RCC 7860 (cell line): Measurements from ENCODE around the gene CMSS1.

Experiments used
- DNase-seq: peaks from one replicate; pipeline ENCODE4 v3.0.0-alpha.2; 2015; ENCODE audit warnings: low spot score
- FAIRE-seq: peaks from 2 replicates; lab custom pipeline; 2012; peaks lifted over from hg19 to GRCh38; lab: Jason Lieb, UNC

The CMSS1 gene

DNA sequence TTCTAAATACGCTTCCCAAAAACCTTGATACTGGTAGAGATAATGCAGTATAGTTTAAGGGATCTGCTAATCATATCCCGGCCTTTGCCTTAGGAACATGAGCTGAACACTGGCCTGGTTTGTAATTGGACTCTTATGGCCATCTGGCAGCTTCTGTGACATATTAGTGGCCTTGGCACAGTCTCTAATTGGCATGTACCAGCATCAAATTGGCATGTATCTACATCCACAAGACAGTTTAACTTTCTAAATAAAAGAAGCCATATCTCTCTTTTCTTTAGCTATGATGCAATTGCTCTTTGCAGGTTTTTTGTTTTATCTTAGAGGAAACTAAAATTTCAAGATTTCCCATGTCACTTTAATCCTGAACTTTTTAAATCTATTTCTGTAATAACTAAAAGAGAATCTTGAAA is 341.3 kb downstream of the CMSS1 start:
- FAIRE-seq: no peak
- no peak for DNase-seq

- no peak for FAIRE-seq
- DNase-seq: no peak
Measured at GRCh38 chr3:100159331-100160153, 341.9 kb downstream of the CMSS1 start.

DNA sequence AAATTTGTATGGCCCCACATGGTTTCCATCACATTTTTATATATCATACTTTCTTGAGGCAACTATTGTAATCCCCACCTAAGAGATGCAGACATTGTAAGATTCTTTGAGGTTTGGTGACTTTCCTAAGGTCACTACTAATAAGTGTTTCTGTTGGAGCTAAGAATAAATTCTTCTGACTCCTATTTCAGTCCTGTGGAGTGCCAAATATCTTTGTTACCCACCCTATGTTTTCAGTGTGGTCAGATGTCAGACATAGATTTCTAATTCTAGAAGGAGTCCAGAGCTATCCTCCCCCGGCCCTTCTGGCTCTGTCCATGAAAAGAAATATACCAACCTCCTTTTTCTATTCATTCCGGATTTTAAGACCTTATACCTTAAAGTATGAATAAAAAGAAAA is 342.9 kb downstream of the CMSS1 start:
- DNase-seq (no peak), FAIRE-seq (no peak)

DNA sequence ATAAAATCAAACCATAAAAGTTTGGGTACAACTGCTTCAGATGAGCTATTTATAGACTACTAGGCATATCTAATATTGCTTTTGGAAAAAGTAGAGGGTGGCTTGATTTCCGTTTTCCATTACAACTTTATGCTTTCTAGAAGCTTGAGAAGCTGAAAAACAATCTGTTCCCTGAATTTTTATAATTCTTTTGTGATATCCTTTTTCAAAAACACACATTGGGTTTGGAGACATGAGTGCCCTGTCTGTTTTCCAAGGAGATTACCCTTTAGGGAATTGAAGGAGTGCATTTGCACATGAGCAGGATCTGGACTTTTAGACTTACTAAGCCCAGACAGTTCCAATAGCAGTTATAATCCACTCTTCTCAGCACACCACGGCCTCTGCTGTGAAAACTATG is 346.1 kb downstream of the CMSS1 start:
- no peak for FAIRE-seq
- no peak for DNase-seq

DNA sequence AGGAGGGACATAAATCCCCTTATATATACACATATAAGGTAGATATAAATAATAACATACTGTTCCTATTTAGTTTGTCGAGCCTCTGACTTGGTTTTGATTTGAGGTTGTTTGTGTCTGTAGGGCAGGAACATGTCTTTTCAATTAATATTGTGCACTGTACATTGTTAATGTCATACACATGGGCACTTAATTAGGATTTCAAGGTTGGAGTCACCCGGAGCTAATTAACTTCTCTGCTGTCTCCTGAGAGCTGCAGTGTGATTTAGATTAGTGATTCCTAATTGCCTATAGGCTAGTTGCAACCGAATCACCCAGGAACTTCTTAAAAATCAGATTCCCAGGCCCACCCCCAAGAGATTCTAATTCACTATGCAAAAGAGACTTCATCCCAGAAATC is 347.1 kb downstream of the CMSS1 start:
- DNase-seq: no peak
- no peak for FAIRE-seq

DNA sequence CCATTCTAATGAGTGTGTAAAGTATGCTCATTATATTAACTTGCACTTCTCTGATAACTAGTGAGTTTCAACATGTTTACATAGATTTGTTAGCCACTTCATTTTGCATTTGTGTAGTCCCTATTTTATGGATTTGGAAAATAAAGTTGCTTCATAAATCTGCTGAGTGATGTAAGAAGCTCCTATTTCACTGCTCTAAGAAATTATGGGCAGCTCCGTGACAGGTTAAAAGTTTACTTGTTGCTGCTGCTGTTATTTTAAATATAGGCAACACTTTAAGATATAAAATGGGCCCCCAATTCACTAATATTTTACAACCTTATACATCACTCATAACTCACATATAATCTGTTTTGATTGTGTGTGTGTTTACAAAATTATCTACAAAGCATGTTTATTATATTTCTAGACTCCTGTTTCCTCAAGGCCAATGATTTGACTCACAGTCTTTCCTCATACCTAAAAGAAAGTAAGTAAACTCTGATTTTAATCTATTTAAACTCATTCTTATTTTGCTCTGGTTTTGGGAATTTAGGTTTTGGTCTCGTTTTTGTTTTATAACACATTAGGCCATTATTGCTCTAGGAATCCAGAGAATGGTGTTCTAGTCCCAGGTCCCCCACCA is 348.4 kb downstream of the CMSS1 start:
- FAIRE-seq: no peak

DNA sequence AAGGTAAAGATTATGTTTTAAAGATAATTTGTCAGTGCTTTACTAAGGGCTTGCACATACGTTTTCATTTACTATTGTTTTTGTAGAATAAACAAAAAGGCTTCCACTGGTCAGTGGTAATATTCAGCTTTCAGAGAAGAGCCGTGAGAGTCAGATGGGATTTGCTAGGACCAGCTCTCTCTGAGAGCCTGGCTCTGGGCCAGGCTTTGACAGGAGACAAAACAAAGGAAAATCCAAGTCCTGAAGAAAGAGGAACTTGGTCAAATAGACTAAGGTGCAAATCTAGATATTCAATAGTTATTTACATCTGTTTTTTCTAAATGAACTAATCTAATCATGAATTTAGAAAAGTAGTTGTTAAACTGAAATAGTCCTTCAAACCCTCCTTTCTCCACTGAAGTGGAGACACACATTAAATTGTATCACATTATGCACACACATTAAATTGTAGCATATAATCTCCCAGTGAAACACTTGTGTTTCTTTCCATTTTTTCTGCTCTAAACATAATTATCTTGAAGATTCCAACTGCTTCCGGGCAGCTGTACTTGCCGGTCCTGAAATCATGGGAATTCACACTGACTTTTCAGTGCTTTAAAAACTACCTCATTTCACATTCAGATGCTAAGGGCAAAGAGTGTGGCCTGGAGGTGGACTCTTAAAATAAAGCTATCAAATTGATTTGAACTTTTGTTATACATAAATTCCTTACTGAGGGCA is 351.7 kb downstream of the CMSS1 start:
- no peak for FAIRE-seq
- DNase-seq: no peak

More for the DNA sequence above, 348.4 kb downstream of the CMSS1 start:
- DNase-seq: no peak

GRCh38 chr3:100170486-100170885 is 352.8 kb downstream of the CMSS1 start:
- DNase-seq (no peak), FAIRE-seq (no peak)

GRCh38 chr3:100171211-100171914 is 353.7 kb downstream of the CMSS1 start:
- DNase-seq: no peak
- no peak for FAIRE-seq

DNA sequence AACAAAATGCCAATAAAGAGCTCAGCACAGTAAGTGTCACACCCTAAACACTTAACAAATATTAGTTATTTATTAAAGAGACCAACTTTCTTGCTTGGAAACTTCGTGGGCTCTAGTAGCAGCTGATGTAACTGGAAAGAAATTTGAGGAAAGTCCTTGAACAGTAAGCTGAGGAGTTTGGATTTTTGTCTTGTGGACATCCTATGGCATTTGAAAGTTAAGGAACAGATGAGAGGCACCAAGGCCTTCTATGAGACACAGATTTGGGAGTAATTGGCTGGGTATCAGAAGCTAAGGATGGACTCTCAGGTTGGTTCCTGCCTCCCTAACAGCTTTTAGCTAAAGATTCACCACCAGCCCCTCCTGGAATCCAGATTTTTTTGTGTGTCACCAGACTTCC is 356.3 kb downstream of the CMSS1 start:
- FAIRE-seq: no peak
- no peak for DNase-seq

DNA sequence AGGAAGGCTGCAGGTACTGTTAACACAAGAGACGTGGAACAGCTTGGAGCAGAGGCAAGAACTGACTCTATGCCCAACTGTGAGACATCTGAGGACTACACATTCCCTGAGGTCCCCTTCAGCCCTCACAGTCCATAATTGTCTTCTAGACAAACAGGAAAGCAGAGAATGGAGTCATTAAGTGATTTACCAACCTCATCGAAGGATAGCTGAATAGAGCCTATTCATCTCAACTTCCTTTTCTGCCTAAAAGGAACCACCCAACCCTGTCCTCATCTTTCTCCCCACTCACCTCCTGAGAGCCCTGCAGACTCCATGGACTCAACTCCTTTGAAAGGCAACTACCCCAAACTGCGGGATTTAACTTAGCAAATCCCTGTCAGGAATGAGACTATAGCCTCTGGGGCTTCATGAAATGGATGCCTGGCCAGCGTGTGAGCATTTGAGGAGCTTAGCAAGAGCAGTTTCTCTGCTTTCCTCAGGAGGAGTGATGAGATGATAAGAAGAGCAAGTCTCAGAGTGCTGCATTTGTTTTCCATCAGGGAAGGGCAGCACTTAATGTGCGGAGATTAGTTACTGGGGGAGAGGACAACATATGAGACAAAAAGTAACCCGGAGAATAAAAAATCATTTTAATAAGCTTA is 358.1 kb downstream of the CMSS1 start:
- FAIRE-seq (no peak), DNase-seq (no peak)

DNA sequence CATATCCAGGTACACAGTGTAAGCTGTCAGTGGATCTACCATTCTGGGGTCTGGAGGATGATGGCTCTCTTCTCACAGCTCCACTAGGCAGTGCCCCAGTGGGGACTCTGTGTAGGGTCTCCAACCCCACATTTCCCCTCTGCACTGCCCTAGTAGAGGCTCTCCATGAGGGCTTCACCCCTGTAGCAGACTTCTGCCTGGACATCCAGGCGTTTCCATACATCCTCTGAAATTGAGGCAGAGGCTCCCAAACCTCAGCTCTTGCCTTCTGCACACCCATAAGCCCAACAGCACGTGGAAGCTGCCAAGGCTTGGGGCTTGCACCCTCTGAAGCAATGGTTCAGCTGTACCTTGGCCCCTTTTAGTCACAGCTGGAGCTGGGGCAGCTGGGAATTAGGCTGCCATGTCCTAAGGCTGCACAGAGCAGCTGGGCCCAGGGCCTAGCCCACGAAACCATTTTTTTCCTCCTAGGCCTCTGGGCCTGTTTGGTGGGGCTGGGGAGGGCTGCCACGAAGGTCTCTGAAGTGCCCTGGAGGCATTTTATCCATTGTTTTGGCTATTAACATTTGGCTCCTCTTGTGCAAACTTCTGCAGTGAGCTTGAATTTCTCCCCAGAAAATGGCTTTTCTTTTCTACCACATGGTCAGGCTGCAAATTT is 362.2 kb downstream of the CMSS1 start:
- no peak for FAIRE-seq

GRCh38 chr3:100183608-100184125 is 366.0 kb downstream of the CMSS1 start:
- FAIRE-seq (no peak), DNase-seq (no peak)

More for the DNA sequence above, 362.2 kb downstream of the CMSS1 start:
- no peak for DNase-seq

- DNase-seq: no peak
- no peak for FAIRE-seq
Measured at GRCh38 chr3:100184948-100185570, 367.4 kb downstream of the CMSS1 start.

GRCh38 chr3:100185847-100186246 is 368.2 kb downstream of the CMSS1 start:
- DNase-seq (no peak), FAIRE-seq (no peak)

DNA sequence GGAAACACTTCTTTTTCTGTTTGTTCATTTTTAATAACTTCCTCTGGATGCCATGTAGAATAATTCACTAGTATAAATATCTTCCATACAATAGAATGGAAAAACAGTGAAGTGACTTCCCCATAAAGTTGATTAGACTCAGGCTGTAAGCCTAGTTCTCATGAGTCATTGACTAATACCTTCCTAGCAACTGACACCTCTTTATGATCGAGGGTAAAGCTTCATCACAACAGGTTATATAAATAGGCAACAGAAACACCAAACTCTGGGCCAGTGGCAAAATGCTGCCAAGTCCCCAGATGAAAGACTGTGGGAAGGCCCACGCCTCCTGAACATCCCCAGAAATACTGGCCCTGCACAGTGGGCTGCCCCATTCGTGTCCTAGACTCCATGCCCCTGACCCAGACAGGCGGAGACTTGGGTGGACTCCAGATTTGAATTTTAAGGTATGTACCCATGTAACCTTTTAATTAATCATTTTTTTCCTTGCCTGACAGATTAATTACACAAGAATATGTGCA is 371.8 kb downstream of the CMSS1 start:
- FAIRE-seq (no peak), DNase-seq (no peak)

DNA sequence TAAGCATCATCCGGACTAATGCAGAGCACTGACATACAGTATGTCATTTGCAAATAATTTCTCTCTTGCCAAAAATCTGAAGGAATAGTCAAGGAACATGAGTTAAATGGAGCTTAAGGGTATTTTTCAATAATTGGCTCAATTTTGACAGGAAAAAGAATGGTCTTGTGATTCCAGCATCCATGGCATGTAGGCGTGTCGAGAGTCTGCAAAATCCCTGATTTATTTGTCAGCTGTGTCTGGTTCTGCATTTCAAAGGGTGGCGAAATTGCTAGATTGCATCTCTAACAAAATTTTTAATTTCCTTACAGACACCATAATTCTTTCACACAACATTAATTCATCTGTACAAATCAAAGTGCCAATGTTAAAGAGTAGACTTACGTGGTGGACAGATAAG is 377.7 kb downstream of the CMSS1 start:
- FAIRE-seq (no peak), DNase-seq (no peak)

DNA sequence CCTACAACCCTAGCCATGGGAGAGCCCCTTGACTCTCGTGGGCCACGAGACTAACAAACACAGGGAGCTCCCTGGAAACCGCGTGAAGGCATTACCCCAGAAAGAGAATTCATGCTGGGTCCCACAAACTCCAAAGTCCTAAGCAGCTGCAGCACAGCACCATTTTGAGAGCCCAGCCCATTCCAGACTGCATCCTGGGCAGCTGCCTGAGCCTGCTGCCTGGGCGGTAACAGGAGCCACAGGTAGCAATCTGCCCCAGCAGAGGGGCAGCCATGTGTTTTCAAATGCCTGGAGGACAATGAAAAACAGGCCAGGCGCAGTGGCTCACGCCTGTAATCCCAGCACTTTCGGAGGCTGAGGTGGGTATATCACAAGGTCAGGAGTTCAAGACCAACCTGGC is 380.2 kb downstream of the CMSS1 start:
- FAIRE-seq (no peak), DNase-seq (no peak)

DNA sequence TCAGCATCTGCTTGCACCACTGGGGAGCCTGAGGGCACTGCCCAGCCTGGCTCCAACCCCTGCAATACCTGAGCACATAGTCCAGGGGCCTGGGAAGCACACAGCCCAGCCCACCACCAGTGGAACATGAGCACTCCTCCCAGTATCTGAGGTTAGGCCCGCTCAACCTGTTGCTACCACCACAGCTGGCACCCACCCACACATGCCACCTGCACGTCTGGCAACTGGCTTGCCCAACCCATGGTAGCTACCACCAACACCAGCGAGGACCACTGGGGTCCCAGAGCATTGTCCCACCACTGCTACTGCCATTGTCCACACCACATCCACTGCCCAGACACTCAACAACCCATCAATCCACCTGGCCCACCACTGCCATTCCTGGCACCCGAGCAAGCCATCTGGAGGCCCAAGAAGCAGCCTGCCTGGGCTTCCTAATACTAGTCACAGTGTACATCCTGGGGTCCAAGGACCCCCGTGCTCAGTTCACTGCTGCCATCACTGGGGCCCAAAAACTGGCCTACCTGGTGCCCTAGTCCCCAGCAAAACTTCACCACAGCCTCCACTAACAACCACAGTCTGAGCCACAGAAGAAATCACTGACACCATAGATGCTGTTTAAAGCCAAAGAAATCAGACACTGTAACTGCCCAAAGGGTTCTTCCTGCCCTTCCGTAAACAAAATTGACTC is 381.1 kb downstream of the CMSS1 start:
- no peak for DNase-seq

More for the DNA sequence above, 381.1 kb downstream of the CMSS1 start:
- no peak for FAIRE-seq
